NCI-H2107 treated with DMSO at 0.1 percent for 48 hours (cell line): ENCODE measurements around the gene TRIM41.
"Not testable (repeated sequence)": the region's sequence is repeated elsewhere in the genome, so short reads cannot be mapped to it uniquely, and the experiment has no call there.

ENCODE experiments used
- DNase-seq: peaks from one replicate; lab custom pipeline; 2025; ENCODE audit not compliant: unreplicated experiment; lab: John Stamatoyannopoulos, UW

Gene TRIM41

DNA sequence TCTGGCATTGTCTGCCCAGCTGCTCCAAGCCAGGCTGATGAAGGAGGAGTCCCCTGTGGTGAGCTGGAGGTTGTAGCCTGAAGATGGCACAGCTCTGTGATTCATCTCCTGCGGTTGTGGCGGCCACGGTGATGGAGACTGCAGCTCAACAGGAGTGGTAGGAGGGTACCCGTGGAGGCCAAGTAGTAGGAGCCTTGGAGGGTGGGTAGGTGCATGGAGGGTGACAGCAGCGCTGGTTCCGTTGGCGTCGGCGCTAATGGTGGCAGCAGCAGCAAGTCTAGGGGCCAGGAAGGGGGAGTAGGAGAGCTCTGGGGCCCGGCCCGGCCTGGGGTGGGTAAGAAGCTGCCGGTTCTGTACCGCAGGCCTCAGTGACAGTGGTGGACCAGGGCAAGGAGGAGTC is 60.3 kb downstream of the TRIM41 start:
- DNase-seq, result no peak

GRCh38 chr5:181283841-181284755 is 61.0 kb downstream of the TRIM41 start:
- DNase-seq, result not testable (repeated sequence)
